GDM1 (cell line): ENCODE data around the gene IFT122.

Experiments used
- DNase-seq: peaks from one replicate; lab custom pipeline; 2025; lab: John Stamatoyannopoulos, UW

IFT122 gene

DNA sequence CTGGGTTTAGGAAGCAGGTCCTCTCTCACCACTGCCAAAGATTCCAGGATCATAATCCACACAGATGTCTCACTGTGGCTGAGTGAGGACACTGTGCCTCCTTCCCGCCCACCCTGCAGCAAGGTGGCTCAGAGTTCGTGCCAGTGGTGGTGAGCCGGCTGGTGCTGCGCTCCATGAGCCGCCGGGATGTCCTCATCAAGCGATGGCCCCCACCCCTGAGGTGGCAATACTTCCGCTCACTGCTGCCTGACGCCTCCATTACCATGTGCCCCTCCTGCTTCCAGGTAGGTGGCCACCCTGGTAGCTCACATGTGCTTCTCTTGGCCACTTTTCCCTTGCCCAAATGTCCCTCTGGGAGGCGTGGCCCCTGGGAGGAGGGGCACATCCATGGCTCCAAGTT lies 79.4 kb downstream of the IFT122 start:
- no peak for DNase-seq

GRCh38 chr3:129519896-129520715 lies 80.1 kb downstream of the IFT122 start:
- no peak for DNase-seq

DNA sequence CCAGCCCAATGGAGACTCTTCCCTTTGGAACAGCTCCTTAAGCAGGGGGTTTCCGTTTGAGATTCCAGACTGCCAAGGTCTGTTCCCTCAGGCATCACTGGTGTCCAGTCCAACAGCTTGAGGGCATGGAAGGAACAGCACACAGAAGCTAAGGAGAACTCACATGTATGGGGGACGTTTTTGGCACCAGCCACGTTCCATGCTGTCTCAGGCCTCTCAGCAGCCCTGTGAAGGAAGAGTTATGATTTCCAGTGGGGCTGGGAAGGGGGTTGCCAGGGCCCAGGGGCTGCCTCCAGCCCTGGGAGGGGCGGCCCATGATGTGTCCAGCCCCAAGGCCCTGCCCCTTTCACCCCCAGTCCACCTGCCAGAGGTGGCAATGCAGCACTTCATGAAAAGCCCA lies 80.9 kb downstream of the IFT122 start:
- DNase-seq = no peak

DNA sequence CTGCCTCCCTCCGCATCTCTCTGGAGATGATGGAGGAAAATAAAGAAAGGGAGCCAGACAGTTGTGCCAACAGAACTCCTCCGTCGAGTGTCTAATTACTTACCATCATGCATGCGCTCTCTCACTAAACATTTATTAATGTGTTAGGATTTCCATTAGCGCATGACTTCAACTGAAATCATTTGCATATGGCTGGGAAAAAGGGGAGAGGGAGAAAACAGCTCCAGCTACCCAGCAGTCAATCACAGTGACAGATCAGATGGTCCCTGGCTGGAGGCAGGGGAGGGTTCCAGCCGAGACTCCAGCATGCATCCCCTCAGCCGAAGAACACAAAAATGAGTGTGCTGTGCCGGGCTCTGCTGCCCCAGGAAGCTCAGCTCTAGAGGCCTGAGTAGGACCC lies 81.6 kb downstream of the IFT122 start:
- DNase-seq = no peak

GRCh38 chr3:129522953-129523352 lies 82.9 kb downstream of the IFT122 start:
- no peak for DNase-seq

GRCh38 chr3:129524081-129524480 lies 84.1 kb downstream of the IFT122 start:
- no peak for DNase-seq

- DNase-seq = no peak
Measured at GRCh38 chr3:129525341-129525968, 85.4 kb downstream of the IFT122 start.

DNA sequence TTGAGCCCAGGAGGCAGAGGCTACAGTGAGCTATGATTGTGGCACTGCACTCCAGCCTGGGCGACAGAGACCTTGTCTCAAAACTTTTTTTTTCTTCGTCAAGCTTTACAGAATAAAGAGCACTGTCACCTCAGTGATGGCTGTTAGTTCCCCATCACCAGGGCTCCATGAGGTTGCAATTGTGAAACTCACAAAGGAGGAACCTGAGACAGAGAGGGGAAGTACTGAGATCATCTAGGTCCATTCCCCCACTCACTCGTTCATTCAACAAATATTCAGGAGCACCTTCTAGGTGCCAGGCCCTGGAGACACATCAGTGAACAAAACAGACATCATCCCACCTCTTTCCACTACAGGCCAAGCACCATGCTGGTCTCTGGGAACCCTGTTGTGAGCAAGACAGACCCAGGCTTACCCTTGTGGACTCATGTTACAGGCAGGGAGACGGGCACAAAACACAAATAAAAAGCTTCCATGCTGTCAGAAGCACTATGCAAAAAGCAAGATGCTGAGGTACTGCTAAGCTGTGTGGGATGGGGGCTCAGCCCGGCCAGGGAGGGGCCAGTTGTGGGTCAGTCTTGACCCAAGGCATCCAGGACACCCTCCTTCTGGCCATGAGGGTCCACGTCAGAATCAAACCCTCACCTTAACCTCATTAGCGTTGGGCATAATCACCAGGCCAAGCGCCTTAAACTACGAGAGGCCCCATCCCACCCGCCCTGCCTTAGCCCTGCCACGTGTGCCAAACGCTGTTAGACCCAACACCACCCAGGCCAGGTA lies 86.3 kb downstream of the IFT122 start:
- peak; percentile 63 for DNase-seq

DNA sequence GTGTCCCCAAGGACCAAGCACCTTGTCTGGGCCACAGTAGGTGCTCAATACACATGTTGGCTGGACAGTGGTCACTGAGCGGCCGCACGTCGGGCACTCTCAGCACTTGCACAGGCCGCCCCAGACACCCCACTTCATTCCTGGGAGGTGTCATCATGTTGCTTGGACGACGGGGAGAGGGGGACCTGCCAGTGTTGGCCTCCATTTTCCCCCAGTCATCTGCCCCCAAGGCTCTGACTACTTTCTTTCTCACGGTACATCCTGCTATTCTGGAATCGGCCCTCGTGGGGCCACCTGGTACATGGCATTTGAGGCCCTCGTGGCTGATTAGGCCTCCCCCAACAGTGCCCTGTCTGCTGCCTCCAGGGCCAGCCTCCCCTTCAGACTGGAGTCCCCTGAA lies 87.2 kb downstream of the IFT122 start:
- no peak for DNase-seq

- DNase-seq = no peak
Measured at GRCh38 chr3:129528589-129529100, 88.6 kb downstream of the IFT122 start, which contains the start of gene RHO. TSS of gene RHO (plus strand) at chr3:129528639. CDS start at chr3:129528734, 95 bp downstream.

- no peak for DNase-seq
Measured at GRCh38 chr3:129529436-129530210, 89.6 kb downstream of the IFT122 start.

GRCh38 chr3:129530251-129530791 lies 90.3 kb downstream of the IFT122 start:
- no peak for DNase-seq

DNA sequence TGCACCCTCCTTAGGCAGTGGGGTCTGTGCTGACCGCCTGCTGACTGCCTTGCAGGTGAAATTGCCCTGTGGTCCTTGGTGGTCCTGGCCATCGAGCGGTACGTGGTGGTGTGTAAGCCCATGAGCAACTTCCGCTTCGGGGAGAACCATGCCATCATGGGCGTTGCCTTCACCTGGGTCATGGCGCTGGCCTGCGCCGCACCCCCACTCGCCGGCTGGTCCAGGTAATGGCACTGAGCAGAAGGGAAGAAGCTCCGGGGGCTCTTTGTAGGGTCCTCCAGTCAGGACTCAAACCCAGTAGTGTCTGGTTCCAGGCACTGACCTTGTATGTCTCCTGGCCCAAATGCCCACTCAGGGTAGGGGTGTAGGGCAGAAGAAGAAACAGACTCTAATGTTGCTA lies 90.8 kb downstream of the IFT122 start:
- no peak for DNase-seq

DNA sequence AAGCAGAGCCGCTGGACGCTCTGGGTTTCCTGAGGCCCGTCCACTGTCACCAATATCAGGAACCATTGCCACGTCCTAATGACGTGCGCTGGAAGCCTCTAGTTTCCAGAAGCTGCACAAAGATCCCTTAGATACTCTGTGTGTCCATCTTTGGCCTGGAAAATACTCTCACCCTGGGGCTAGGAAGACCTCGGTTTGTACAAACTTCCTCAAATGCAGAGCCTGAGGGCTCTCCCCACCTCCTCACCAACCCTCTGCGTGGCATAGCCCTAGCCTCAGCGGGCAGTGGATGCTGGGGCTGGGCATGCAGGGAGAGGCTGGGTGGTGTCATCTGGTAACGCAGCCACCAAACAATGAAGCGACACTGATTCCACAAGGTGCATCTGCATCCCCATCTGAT lies 91.7 kb downstream of the IFT122 start:
- DNase-seq = no peak

DNA sequence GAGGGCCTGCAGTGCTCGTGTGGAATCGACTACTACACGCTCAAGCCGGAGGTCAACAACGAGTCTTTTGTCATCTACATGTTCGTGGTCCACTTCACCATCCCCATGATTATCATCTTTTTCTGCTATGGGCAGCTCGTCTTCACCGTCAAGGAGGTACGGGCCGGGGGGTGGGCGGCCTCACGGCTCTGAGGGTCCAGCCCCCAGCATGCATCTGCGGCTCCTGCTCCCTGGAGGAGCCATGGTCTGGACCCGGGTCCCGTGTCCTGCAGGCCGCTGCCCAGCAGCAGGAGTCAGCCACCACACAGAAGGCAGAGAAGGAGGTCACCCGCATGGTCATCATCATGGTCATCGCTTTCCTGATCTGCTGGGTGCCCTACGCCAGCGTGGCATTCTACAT lies 92.2 kb downstream of the IFT122 start:
- DNase-seq = no peak

GRCh38 chr3:129533406-129533805 lies 93.4 kb downstream of the IFT122 start:
- DNase-seq = no peak

- no peak for DNase-seq
Measured at GRCh38 chr3:129534428-129535027, 94.5 kb downstream of the IFT122 start.

DNA sequence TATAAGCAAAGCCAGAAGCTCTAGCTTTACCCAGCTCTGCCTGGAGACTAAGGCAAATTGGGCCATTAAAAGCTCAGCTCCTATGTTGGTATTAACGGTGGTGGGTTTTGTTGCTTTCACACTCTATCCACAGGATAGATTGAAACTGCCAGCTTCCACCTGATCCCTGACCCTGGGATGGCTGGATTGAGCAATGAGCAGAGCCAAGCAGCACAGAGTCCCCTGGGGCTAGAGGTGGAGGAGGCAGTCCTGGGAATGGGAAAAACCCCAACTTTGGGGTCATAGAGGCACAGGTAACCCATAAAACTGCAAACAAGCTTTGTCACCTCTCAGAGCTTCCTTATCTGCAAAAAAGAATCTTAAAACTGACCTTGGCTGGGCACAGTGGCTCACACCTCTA lies 95.1 kb downstream of the IFT122 start:
- no peak for DNase-seq

DNA sequence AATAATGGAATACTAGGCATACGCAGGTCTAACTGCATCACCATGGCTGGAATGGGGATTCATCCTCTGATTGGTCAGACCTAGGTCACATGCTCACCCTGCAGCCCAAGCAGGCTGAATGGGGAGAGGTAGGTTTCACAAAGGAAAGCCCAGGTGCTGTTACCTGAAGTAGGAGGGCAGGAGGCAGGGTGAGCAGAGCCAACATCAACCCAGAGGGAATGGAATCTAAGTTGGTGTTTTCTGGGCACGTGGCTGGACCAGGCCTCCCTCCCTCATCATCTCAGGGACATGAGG lies 96.3 kb downstream of the IFT122 start:
- no peak for DNase-seq

GRCh38 chr3:129536804-129537203 lies 96.8 kb downstream of the IFT122 start:
- DNase-seq = no peak

- no peak for DNase-seq
Measured at GRCh38 chr3:129539206-129539605, 99.2 kb downstream of the IFT122 start.
